A172 (cell line): ENCODE results near the gene MATN3. TPM values are rescaled to one million over a fixed set of nuclear protein-coding genes. Genes with fewer than 3 reads are reported as not detected.
A peak's percentile ranks its signal among the peaks of the same experiment; 100 is the strongest.

Source experiments
- DNase-seq: peaks from one replicate; pipeline ENCODE4 v3.0.0-alpha.2; 2015; ENCODE audit warnings: low spot score
- total RNA-seq: library from RNA; depleted of rRNA; stranded (reverse); fragments of >200 nt; shearing (Covaris generic); gene quantifications from 2 replicates; pipeline ENCODE4 v1.2.3, GENCODE V29; 2014

MATN3 gene
- total RNA-seq, 1 experiment from 2014 or later = 13.4 TPM

DNA sequence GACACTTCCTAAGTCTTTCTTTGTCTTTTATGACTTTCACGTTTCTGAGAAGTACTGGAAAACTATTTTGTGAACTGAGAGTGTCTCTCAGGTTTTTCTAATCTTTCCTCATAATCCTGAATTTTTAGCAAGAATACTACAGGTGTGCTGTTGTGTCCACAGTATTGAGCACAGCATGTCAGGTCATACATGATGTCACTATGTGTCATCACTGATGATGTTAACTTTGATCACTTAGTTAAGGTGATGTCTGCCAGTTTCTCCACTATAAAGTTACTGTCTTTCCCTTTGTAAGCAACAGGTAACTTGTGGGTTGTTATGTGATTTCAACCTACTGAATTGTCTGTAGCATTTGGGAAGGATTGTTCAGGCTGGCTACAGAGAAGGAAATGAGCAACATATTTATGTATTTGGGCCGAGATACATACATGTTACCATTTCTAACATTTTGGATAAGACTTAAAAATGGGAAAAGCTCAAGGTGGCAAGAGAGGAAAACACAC is 11.1 kb downstream of the MATN3 start:
- DNase-seq = no peak

GRCh38 chr2:19993731-19994130 is 18.7 kb downstream of the MATN3 start:
- no peak for DNase-seq

- no peak for DNase-seq
Observed at GRCh38 chr2:19991895-19992294, 20.6 kb downstream of the MATN3 start.

DNA sequence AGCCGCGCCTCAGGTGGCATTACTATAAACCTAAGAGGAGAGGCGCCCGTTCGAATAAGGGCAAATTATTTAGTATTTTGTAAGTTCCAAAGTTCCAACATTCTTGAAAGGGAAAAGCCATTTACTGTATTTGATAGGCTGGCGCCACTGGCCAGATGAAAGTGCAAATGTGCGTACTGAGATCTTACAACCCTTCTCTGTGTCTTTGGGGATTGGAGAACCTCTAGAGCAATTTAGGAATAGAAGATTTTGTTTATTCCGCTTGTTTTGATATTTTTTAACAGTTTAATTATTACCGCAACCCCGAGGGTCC is 22.1 kb downstream of the MATN3 start:
- DNase-seq = no peak

- DNase-seq = peak; percentile 86
Observed at GRCh38 chr2:19989667-19990415, 22.6 kb downstream of the MATN3 start, which contains the start of gene WDR35. Gene WDR35 (minus strand): TSS chr2:19990105. CDS start chr2:19990015, 90 bp downstream.

- no peak for DNase-seq
Observed at GRCh38 chr2:19989342-19989666, 23.2 kb downstream of the MATN3 start.

DNA sequence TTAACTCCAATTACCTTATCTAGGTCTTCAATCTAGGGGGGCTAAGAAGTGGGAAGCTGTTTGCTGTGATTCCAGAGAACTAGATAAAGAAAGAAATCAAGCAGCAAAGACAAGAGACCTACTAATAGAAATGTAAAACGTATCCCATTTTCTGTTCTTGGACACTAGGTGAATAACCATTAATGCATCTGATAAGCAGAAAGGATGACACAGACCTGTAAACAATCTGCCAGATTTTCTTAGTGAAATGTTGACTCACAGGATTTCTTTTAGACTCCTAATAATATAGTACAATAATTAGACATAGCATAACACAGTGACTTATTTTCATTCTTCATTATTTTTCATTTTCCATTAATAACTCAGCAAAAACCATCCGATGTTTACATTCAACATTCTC is 23.9 kb downstream of the MATN3 start:
- DNase-seq = peak; percentile 11

GRCh38 chr2:19987936-19988335 is 24.5 kb downstream of the MATN3 start:
- DNase-seq = no peak

- no peak for DNase-seq
Observed at GRCh38 chr2:19982268-19982667, 30.2 kb downstream of the MATN3 start.

DNA sequence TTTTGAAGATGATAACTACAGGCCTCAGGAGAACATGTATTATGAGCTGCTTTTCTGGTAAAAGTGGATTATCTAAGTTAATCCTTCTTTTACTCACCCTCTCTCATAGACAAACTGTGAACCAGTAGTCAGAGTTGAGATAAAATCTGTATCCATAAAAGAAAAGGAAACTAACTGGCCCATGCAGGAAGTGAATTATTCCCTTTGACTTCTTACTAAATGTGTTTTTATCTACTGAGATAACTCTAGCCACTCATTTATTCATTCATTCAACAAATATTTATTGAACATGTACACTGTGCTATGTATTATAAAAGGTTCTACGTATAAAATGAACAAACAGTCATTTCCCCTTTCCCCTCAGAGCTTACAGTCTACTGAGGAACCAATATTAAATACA is 32.5 kb downstream of the MATN3 start:
- DNase-seq = no peak

DNA sequence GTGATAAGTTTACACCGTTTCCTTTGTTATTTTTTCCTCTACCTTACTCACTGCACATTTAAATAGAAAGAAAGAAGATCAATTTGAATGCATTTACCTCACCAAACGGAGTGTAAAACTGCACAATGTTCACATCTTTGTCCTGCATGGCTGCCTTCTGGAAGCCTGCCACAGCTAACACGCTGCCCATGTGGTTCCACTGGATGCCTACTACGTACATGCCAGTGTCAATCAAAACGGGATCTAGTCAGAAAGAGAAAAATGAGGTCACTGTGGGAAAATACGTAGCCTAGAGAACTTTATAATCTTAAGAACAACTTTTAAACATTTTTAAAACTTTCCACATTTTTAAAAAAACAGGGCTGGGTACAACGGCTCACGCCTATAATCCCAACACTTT is 39.0 kb downstream of the MATN3 start:
- DNase-seq = no peak

GRCh38 chr2:19971691-19972090 is 40.8 kb downstream of the MATN3 start:
- no peak for DNase-seq

DNA sequence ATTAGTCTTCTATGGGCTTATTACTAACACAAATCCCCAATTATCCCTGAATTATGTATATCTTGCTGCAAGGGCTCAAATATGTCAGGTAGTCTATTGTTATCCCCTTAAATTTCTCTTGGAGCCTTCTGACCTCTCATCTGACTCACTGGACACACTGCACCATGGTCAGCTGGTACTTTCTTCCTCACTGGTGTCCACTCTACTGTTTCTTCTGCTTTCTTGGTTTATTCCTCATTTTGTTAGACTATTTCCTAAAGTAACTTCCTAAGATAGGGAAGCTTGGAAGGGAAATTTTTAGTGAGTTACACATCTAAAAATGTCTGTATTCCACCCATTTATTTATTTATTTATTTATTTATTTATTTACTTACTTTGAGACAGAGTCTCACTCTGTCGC is 49.1 kb downstream of the MATN3 start:
- no peak for DNase-seq

DNA sequence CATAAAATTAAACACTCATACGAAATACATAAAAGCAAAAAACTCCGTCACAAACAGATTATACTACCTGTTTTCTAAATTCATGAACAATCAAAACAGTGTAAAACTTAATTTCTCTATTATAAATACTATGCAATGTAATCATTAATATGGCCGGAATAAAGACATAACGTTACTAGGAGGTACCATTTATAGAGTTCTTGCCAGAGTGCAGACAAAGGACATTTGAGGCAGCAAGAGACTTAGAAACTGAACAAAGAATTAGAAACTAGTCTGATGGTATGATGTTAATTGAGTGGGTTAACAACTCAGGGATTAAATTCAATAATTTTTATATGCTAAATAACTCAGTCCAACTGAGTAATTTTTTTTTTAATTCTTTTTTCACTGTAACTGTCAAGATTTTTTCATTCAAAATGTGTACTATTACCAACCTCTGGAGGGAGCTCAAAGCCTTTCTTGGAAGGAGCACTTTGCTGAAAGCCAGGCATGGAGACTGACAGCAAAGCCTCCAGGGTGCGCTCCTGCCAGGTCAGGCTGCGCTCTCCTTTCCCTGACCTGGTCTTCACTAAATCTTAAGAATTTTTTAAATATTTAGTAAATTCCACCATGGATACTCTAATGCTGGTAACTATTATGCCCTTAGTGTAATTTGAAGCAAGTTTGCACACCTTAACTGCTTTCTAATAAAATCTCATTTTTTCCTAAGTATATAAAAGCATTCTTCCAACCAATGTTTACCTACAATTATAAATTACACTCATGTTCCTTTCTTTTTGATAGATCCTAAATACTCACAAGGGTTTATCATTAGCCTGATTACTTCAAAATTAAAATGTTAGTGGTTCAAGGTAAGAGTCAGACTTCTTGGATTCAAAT is 56.7 kb downstream of the MATN3 start:
- peak; percentile 76 for DNase-seq

DNA sequence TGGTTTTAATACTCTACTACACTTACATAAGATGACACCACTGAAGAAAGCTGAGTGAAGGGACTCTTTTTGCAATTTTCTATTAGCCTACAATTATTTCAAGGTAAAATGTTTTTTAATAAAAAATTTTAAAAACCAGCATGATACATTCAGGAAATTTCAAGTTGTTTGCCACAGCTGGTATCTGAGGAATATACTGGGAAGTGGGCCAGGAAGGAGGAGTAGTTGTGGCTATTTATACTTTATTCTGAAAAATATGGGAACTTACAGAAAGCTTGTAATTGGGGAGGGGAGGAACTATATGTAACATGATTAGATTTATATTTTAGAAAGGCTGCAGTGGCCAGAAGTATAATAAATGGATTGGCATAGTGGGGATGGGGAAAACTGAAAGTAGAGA is 63.4 kb downstream of the MATN3 start:
- DNase-seq = no peak

- no peak for DNase-seq
Observed at GRCh38 chr2:19947184-19947940, 65.1 kb downstream of the MATN3 start.

DNA sequence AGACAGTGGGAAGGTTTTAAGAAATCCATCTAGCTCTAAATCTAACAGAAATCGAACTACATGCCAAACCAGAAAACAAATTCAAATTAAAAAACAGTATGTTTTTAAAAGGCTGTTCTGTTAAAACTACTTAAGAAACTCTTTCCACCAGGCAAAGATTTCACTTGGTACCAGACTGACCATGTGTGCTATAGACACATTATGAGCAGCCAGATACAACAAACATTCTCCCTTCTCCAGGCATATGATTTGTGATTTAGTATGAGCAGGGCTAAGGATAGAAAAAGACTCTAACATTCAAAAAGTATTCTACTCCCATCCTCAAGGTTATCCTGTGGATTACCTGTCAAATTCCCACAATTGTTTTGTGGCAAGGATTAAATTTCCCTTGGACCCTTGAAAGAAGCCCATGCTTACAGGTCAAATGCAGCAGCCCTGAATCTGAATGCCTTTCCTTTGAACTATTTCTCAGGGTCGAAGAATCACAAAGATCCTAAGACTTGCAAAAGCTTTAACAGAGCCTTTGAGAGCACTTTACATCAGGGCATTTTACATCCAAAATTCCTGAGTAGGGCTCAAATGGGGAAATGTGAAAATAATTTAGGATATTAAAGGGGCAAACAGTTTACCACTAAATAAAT is 68.1 kb downstream of the MATN3 start:
- no peak for DNase-seq

DNA sequence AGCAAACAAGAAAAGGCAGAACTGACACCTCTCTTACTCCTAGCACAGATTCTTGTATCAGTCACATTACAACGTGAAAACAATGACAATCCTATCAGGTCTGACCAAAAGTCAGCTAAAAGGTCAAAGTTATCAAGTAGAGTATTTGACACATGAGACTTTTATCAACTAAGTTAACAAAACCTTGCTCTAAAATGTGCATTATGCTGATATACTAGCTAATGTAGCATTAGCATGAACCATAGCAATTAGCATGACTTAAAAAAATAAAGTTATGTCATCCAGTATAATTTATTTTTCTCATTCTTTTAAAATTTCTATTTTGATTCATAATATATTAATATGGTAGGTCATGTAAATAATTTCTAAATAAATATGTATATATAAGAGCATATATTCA is 69.3 kb downstream of the MATN3 start:
- DNase-seq = no peak

GRCh38 chr2:19942199-19942598 is 70.3 kb downstream of the MATN3 start:
- DNase-seq = no peak
